ENCODE results near the gene CYB561D1.
A peak's percentile ranks its signal among the peaks of the same experiment; 100 is the strongest.

Gene CYB561D1

DNA sequence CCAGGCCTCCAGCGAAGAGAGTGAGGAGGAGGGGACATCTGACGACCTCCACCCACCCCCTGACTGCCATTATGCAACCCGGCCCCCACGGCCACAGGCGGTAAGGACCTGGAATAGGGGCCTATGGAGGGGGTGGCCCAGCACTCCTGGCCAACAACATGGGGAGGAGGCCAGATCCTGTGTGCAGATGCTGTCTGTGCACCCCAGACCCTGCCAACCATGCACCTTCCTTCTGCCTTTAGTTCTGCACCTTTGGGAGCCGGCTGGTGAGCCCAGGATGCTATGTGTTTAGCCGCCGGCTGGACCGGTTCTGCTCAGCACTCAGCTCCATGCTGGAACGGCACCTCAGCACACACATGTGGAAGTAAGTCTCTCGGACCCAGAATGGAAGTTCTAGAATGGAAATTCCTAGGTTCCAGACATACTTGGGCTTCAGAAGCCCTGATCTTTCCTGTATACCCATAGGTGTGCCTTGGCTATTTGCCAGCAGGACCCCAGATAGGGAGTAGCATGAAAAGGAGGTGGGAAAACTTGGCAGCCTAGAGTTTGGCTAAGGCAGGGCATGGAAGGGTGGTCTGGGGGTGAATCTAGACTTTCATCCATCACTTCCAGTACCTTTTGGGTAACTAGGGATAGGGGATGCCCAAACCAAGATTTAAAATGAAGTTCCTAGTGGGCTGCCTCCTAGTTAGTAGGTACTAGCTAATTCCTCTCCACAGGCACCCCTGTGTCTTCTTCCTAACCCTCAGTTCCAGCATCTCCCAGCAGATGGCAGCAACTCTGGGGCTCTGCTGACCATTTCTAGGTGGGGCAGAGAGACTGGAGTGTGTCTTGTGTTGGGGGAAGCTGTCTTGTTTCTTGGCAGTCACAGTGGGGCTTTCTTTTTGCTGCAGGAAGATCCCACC, 3.6 kb upstream of the CYB561D1 start:
- Histone ChIP-seq H3K36me3 (replicated peaks; ENCODE audit: insufficient read depth, low read length) (no peaks in the 10 kb centered on the region), H4K20me1 (ENCODE audit: insufficient read depth, low read length) (no peaks in the 10 kb centered on the region), H3K79me2 (ENCODE audit: low read length) (peaks cover 3% of the 10 kb centered on the region; the same call in 1 of the 2 replicates), H3K4me3 (ENCODE audit: low read length) (no peak overlapping the region), H3K9me3 (replicated peaks; ENCODE audit: insufficient read depth, low read length) (no peaks in the 10 kb centered on the region), H2AFZ (ENCODE audit: low read length) (no peak overlapping the region), H3K27ac (ENCODE audit: low read length) (no peak overlapping the region), H3K4me1 (ENCODE audit: low read length) (0 out of 2 replicates have a peak, but pooled peaks cover 2% of the 10 kb centered on the region), H3K4me2 (ENCODE audit: low read depth, low read length) (no peak overlapping the region), H3F3A (ENCODE audit: insufficient read depth, low read length) (no peaks in the 10 kb centered on the region), H3K9ac (ENCODE audit: low read length) (no peak overlapping the region), H3K27me3 (replicated peaks; ENCODE audit: insufficient read depth, low read length) (no peaks in the 10 kb centered on the region), H3K9me2 (replicated peaks; ENCODE audit: insufficient read depth, low read length) (no peaks in the 10 kb centered on the region)
- TF ChIP-seq EZH2phosphoT487 (IDR thresholded peaks at IDR 0.05; ENCODE audit: low read length): no peak
- TF ChIP-seq, protein P1, sequence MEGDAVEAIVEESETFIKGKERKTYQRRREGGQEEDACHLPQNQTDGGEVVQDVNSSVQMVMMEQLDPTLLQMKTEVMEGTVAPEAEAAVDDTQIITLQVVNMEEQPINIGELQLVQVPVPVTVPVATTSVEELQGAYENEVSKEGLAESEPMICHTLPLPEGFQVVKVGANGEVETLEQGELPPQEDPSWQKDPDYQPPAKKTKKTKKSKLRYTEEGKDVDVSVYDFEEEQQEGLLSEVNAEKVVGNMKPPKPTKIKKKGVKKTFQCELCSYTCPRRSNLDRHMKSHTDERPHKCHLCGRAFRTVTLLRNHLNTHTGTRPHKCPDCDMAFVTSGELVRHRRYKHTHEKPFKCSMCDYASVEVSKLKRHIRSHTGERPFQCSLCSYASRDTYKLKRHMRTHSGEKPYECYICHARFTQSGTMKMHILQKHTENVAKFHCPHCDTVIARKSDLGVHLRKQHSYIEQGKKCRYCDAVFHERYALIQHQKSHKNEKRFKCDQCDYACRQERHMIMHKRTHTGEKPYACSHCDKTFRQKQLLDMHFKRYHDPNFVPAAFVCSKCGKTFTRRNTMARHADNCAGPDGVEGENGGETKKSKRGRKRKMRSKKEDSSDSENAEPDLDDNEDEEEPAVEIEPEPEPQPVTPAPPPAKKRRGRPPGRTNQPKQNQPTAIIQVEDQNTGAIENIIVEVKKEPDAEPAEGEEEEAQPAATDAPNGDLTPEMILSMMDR (IDR thresholded peaks at IDR 0.05; ENCODE audit: low read length): peak; percentile 57
- DNase-seq: peak; percentile 39

DNA sequence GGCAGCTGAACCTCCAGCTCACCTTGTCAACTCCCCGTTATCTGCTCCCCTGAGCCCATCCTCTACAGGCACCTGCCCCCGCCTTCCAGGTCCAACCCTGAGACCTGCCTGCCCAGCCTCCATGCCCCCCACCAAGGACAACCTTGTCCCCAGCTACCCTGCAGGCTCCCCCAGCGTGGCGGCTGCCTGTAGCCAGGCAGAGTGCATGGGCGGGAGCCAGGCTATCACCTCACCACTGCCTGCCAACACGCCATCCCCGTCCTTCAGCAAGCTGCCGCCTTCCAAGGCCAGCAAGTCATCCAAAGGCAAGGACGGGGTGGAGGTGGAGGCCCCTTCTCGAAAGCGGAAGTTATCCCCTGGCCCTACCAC, 3.0 kb upstream of the CYB561D1 start:
- no peaks in the 10 kb centered on the region for H3K36me3 ChIP-seq (replicated peaks; ENCODE audit: insufficient read depth, low read length)

DNA sequence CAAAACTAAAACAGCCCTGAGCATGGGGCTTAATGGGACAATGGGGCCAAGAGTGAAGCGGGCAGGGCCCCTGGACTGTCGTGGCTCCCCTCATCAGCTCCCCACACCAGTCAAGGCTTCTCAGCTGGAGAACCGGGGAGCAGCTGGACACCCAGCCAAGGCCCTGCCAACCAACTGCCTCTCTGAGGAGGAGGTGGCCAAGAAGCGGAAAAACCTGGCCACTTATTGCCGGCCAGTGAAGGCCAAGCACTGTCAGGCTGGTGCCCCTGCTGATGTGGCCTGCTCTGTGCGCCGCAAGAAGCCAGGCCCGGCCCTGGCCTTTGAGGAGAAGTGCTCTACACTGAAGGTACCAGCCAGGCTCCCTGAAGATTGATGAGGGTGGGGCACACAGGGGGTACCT, 2.5 kb upstream of the CYB561D1 start:
- H3K9ac ChIP-seq (ENCODE audit: low read length): no peak overlapping the region
- no peaks in the 10 kb centered on the region for H3K36me3 ChIP-seq (replicated peaks; ENCODE audit: insufficient read depth, low read length)
- H3K4me2 ChIP-seq (ENCODE audit: low read depth, low read length): no peak overlapping the region
- no peak for TF ChIP-seq EZH2phosphoT487 (IDR thresholded peaks at IDR 0.05; ENCODE audit: low read length)
- TF ChIP-seq EZH2 (optimal IDR thresholded peaks at IDR 0.05; ENCODE audit: low read depth, low read length): no peak
- TF ChIP-seq, protein P1 (IDR thresholded peaks at IDR 0.05; ENCODE audit: low read length): no peak
- no peaks in the 10 kb centered on the region for H3K9me3 ChIP-seq (replicated peaks; ENCODE audit: insufficient read depth, low read length)
- H3K9me2 ChIP-seq (replicated peaks; ENCODE audit: insufficient read depth, low read length): no peaks in the 10 kb centered on the region
- no peak overlapping the region for H2AFZ ChIP-seq (ENCODE audit: low read length)
- peaks cover 3% of the 10 kb centered on the region; the same call in 1 of the 2 replicates for H3K79me2 ChIP-seq (ENCODE audit: low read length)
- H3K27ac ChIP-seq (ENCODE audit: low read length): no peak overlapping the region
- H3K4me3 ChIP-seq (ENCODE audit: low read length): no peak overlapping the region
- DNase-seq: no peak
- H4K20me1 ChIP-seq (ENCODE audit: insufficient read depth, low read length): no peaks in the 10 kb centered on the region
- no peaks in the 10 kb centered on the region for H3F3A ChIP-seq (ENCODE audit: insufficient read depth, low read length)
- H3K4me1 ChIP-seq (ENCODE audit: low read length): 0 out of 2 replicates have a peak, but pooled peaks cover 2% of the 10 kb centered on the region
- no peaks in the 10 kb centered on the region for H3K27me3 ChIP-seq (replicated peaks; ENCODE audit: insufficient read depth, low read length)

More for the DNA sequence above, 3.0 kb upstream of the CYB561D1 start:
- Histone ChIP-seq H4K20me1 (ENCODE audit: insufficient read depth, low read length) (no peaks in the 10 kb centered on the region), H3K27ac (ENCODE audit: low read length) (no peak overlapping the region), H3K79me2 (ENCODE audit: low read length) (peaks cover 3% of the 10 kb centered on the region; the same call in 1 of the 2 replicates), H3K4me2 (ENCODE audit: low read depth, low read length) (no peak overlapping the region), H3K4me3 (ENCODE audit: low read length) (no peak overlapping the region), H3K27me3 (replicated peaks; ENCODE audit: insufficient read depth, low read length) (no peaks in the 10 kb centered on the region), H3K9me3 (replicated peaks; ENCODE audit: insufficient read depth, low read length) (no peaks in the 10 kb centered on the region), H3K9ac (ENCODE audit: low read length) (no peak overlapping the region), H2AFZ (ENCODE audit: low read length) (no peak overlapping the region), H3K4me1 (ENCODE audit: low read length) (0 out of 2 replicates have a peak, but pooled peaks cover 2% of the 10 kb centered on the region), H3K9me2 (replicated peaks; ENCODE audit: insufficient read depth, low read length) (no peaks in the 10 kb centered on the region), H3F3A (ENCODE audit: insufficient read depth, low read length) (no peaks in the 10 kb centered on the region)
- no peak for TF ChIP-seq EZH2phosphoT487 (IDR thresholded peaks at IDR 0.05; ENCODE audit: low read length)
- no peak for TF ChIP-seq EZH2 (optimal IDR thresholded peaks at IDR 0.05; ENCODE audit: low read depth, low read length)
- TF ChIP-seq, protein P1 (IDR thresholded peaks at IDR 0.05; ENCODE audit: low read length): no peak
- no peak for DNase-seq
